K562 (cell line): Measurements from ENCODE around the gene ADGRD1. TPM values are rescaled to one million over a fixed set of nuclear protein-coding genes. Genes with fewer than 3 reads are reported as not detected.

Source experiments
- ATAC-seq: fragments of 200-7000 bp; cut with Tn5 transposase; 3 replicates; pipeline ENCODE4 v1.9.1; 2020; ENCODE audit warnings: moderate library complexity
- BruUV-seq: library from RNA; stranded (reverse); fragments of 400-500 nt; replicated peaks from 2 replicates; lab custom pipeline; 2021; lab: Mats Ljungman, UMichigan
- CTCF ChIA-PET: fragments of 300-600 bp; formaldehyde crosslinking; extraction: SDS; loops from one replicate; lab custom pipeline; 2021; ENCODE audit warnings: low intra/inter-chr PET ratio; lab: Yijun Ruan, JAX
- POLR2A ChIA-PET: fragments of 300-600, 350-650 bp; sonication (Branson Sonifier 250); formaldehyde crosslinking; extraction: SDS; loops from one replicate; lab custom pipeline; 2021; ENCODE audit warnings: antibody characterized with exemption, inconsistent platforms; lab: Yijun Ruan, JAX
- DNase-seq, 4 experiments: peaks; one replicate each; pipeline versions ENCODE4 v3.0.0 to v3.0.0-alpha.2; 2011 to 2018; ENCODE audit warnings: low spot score in 3 of 4, mixed read lengths in 3 of 4; ENCODE audit errors: extremely low read depth in 1 of 4
- FAIRE-seq: peaks from 2 replicates; lab custom pipeline; 2011; peaks lifted over from hg19 to GRCh38; lab: Jason Lieb, UNC
- H2AFZ ChIP-seq: 2 replicates; pipeline ENCODE4 v1.6.0; 2011; ENCODE audit warnings: low read depth, low read length, control low read depth, inconsistent platforms
- H3K27ac ChIP-seq: fragments of 200-600 bp; 3 replicates; pipeline ENCODE4 v1.8.0; 2011; ENCODE audit warnings: low read depth, mild to moderate bottlenecking, control low read depth, inconsistent platforms, low read length, moderate library complexity, mixed read lengths; ENCODE audit errors: extremely low read depth
- H3K27me3 ChIP-seq, 2 experiments: fragments of 300-600 bp in 1 of 2; 2 replicates in 1 of 2; 3 replicates in 1 of 2; pipeline versions ENCODE4 v1.6.0 to v1.8.0; 2011; ENCODE audit warnings: inconsistent platforms in 2 of 2, low read length in 2 of 2, mild to moderate bottlenecking in 1 of 2, mixed read lengths in 1 of 2, moderate library complexity in 1 of 2; ENCODE audit not compliant: control insufficient read depth in 2 of 2, insufficient read depth in 2 of 2
- H3K36me3 ChIP-seq: fragments of 300-600 bp; 3 replicates; pipeline ENCODE4 v1.8.0; 2011; ENCODE audit warnings: mild to moderate bottlenecking, low read length, inconsistent platforms; ENCODE audit not compliant: control insufficient read depth, insufficient read depth
- H3K4me1 ChIP-seq, 2 experiments: fragments of 200-600 bp in 1 of 2; replicated peaks in 1 of 2; 2 replicates in 1 of 2; 3 replicates in 1 of 2; pipeline versions ENCODE4 v1.5.1 to v1.8.0; 2011; ENCODE audit warnings: inconsistent platforms in 2 of 2, low read length in 2 of 2, mild to moderate bottlenecking in 1 of 2, mixed read lengths in 1 of 2, moderate library complexity in 1 of 2; ENCODE audit not compliant: control insufficient read depth in 2 of 2, insufficient read depth in 2 of 2
- H3K4me2 ChIP-seq: 2 replicates; pipeline ENCODE4 v1.6.1; 2011; ENCODE audit warnings: low read length, control low read depth, inconsistent platforms, mixed read lengths; ENCODE audit not compliant: insufficient read depth
- H3K4me3 ChIP-seq: fragments of 200-600 bp; sonication (generic), shearing (Covaris generic); 2 replicates; pipeline ENCODE4 v1.5.1; 2016; ENCODE audit warnings: control low read depth, inconsistent platforms
- H3K79me2 ChIP-seq: fragments of 200-600 bp; 3 replicates; pipeline ENCODE4 v1.8.0; 2011; ENCODE audit warnings: low read length, inconsistent platforms; ENCODE audit not compliant: control insufficient read depth, insufficient read depth
- H3K9ac ChIP-seq, 2 experiments: 2 replicates each; pipeline versions ENCODE4 v1.6.0 to v1.6.1; 2011; ENCODE audit warnings: low read depth in 2 of 2, low read length in 2 of 2, control low read depth in 1 of 2, inconsistent platforms in 1 of 2, mild to moderate bottlenecking in 1 of 2, mixed read lengths in 1 of 2; ENCODE audit not compliant: insufficient read depth in 1 of 2
- H3K9me1 ChIP-seq: one replicate; pipeline ENCODE4 v1.6.0; 2011; ENCODE audit warnings: inconsistent platforms, mild to moderate bottlenecking, low read length, moderate library complexity; ENCODE audit not compliant: control insufficient read depth, insufficient read depth
- H3K9me3 ChIP-seq: replicated peaks from 2 replicates; pipeline ENCODE4 v1.5.1; 2011; ENCODE audit warnings: low read depth, low read length, inconsistent platforms; ENCODE audit not compliant: control insufficient read depth, insufficient read depth
- H4K20me1 ChIP-seq: replicated peaks from 2 replicates; pipeline ENCODE4 v1.6.1; 2011; ENCODE audit warnings: low read length, inconsistent platforms, mixed read lengths; ENCODE audit not compliant: control insufficient read depth, insufficient read depth
- FOXA1 ChIP-seq: fragments of 450-650 bp; IDR thresholded peaks from 2 replicates; pipeline ENCODE4 v1.6.1; 2016; ENCODE audit warnings: mild to moderate bottlenecking, borderline replicate concordance
- HDAC6 ChIP-seq: IDR thresholded peaks from 2 replicates; pipeline ENCODE4 v1.6.1; 2012; ENCODE audit warnings: low read depth, mild to moderate bottlenecking, control low read depth, inconsistent platforms, low read length, moderate library complexity
- KLF6 ChIP-seq: fragments of 250-450 bp; sonication (Bioruptor Pico); IDR thresholded peaks from 2 replicates; pipeline ENCODE4 v1.4.0; 2020; ENCODE audit warnings: mild to moderate bottlenecking, moderate library complexity, borderline replicate concordance
- MYNN ChIP-seq, 2 experiments: sonication (generic); formaldehyde crosslinking in 1 of 2; IDR thresholded peaks; 2 replicates each; pipeline versions ENCODE4 v1.5.0 to v1.6.1; 2016 to 2020; ENCODE audit warnings: antibody characterized with exemption in 1 of 2, missing genetic modification reagents in 1 of 2
- NCOA2 ChIP-seq, 2 experiments: fragments of 450-650 bp; IDR thresholded peaks; 2 replicates each; pipeline ENCODE4 v1.6.1; 2018; ENCODE audit warnings: mild to moderate bottlenecking in 2 of 2, moderate library complexity in 1 of 2; ENCODE audit not compliant: partially characterized antibody in 2 of 2
- NCOR1 ChIP-seq: fragments of 450-650 bp; IDR thresholded peaks from 2 replicates; pipeline ENCODE4 v1.6.1; 2016; ENCODE audit warnings: mild to moderate bottlenecking, moderate library complexity
- RBM17 ChIP-seq: fragments of 200-400 bp; formaldehyde crosslinking; IDR thresholded peaks from 2 replicates; pipeline ENCODE4 v1.6.1; 2017; ENCODE audit warnings: low read depth, mild to moderate bottlenecking, low read length, borderline replicate concordance
- RBM39 ChIP-seq: fragments of 200-400 bp; formaldehyde crosslinking; optimal IDR thresholded peaks from 2 replicates; pipeline ENCODE3; 2018; ENCODE audit warnings: low read depth, low read length
- SRSF7 ChIP-seq: fragments of 200-400 bp; formaldehyde crosslinking; optimal IDR thresholded peaks from 2 replicates; pipeline ENCODE3; 2017; ENCODE audit warnings: mild to moderate bottlenecking, low read depth, low read length
- STAT5B ChIP-seq: fragments of 250-450 bp; sonication (Bioruptor Pico); IDR thresholded peaks from 2 replicates; pipeline ENCODE4 v1.8.0; 2021; ENCODE audit warnings: mild to moderate bottlenecking, inconsistent platforms
- ZNF696 ChIP-seq: fragments of 250-450 bp; sonication (Bioruptor Pico); conservative IDR thresholded peaks from 2 replicates; pipeline ENCODE4 v1.4.0; 2020; ENCODE audit warnings: mild to moderate bottlenecking, moderate library complexity
- WGBS: fragments of 100-300 bp; shearing (Covaris generic); methylation state at CpG from one replicate; pipeline ENCODE4 v1.1.6; 2016; ENCODE audit warnings: low coverage, mixed read lengths; ENCODE audit not compliant: insufficient coverage; ENCODE audit errors: missing lambda C conversion rate; 5-methylcytosine and 5-hydroxymethylcytosine counted together
- in situ Hi-C: fragments of 300-500 bp; cut with MboI; formaldehyde crosslinking; loops from 4 replicates; pipeline ENCODE4 v1.15.0; 2018; ENCODE audit warnings: inconsistent platforms, mixed read lengths
- intact Hi-C: fragments of 100-400 bp; cut with micrococcal nuclease; formaldehyde crosslinking; loops from 2 replicates; pipeline ENCODE4 v1.14.2; 2022
- polyA plus RNA-seq, 8 experiments: library from polyadenylated mRNA; depleted of rRNA in 4 of 8; stranded (reverse) in 5 of 8; unstranded in 3 of 8; fragments of >200 nt; fragmentation: Nextera tagmentation in 2 of 8; fragmentation: Illumina TruSeq in 1 of 8; extraction: Ambion mirVana in 2 of 8; extraction: Trizol in 1 of 8; gene quantifications; 2 replicates each; pipeline versions ENCODE4 v1.2.1 to v1.2.3, GENCODE V29; 2011 to 2014; ENCODE audit warnings: inconsistent platforms in 1 of 8, missing spikeins in 1 of 8
- total RNA-seq, 7 experiments: library from RNA; depleted of rRNA in 6 of 7; stranded (reverse); fragments of >200 nt in 6 of 7; fragmentation: Illumina TruSeq in 2 of 7; extraction: Trizol in 2 of 7; gene quantifications; 2 replicates each; pipeline versions ENCODE4 v1.2.1 to v1.2.3, GENCODE V29; 2011 to 2021; ENCODE audit warnings: low replicate concordance in 1 of 7
- TF ChIP-seq, protein P1 (sequence below): fragments of 450-650 bp; IDR thresholded peaks from 2 replicates; pipeline ENCODE4 v1.6.1; 2016
- TF ChIP-seq, protein P2 (sequence below): fragments of 450-650 bp; IDR thresholded peaks from 2 replicates; pipeline ENCODE4 v1.6.1; 2014; ENCODE audit warnings: low read depth, mild to moderate bottlenecking, moderate library complexity, borderline replicate concordance

The ADGRD1 gene
- total and polyA plus RNA-seq, 9 of the 15 experiments (the other 6 are each of a cell fraction or from before 2014, with no cell fraction given) = 1.7 to 11.7 (median 3.3) TPM

DNA sequence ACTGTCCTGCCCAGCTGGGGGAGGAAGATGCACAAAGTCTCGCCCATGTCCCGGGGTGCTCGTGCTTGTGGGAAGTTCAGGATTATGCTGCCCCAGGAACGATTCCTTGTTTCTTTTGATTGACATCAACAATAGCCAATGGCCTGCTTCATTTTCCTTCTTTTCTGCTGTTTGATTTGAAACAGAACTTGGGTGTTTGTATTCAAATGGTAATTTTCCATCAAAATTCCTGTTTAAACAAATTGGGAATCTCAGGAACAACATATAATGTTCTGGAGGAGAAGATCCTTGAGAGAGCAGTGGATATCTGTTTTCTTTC, 97.4 kb downstream of the ADGRD1 start:
- Histone ChIP-seq H3K36me3 (no peaks in the 10 kb centered on the region), H3K27me3 (peaks cover 29 to 71% of the 10 kb centered on the region in 2 experiments), H3K79me2 (no peaks in the 10 kb centered on the region), H3K9me1 (peaks cover 4% of the 10 kb centered on the region), H3K9ac (no peak overlapping the region), H4K20me1 (peaks cover 12% of the 10 kb centered on the region), H3K9me3 (no peaks in the 10 kb centered on the region), H3K27ac (no peak overlapping the region), H3K4me3 (no peak overlapping the region), H2AFZ (no peak overlapping the region), H3K4me2 (no peak overlapping the region), H3K4me1 (peaks cover 0 to 24% of the 10 kb centered on the region in 2 experiments; a peak in 2 of 5 replicates)
- in situ Hi-C loops = no loop called here
- BruUV-seq = no TSS peak
- DNase-seq (no peak), ATAC-seq (no peak), FAIRE-seq (no peak)
- POLR2A ChIA-PET = no interaction called here
- intact Hi-C loops = no loop called here
- 0% methylated on average over 4 of the region's 4 CpGs for WGBS
- TF ChIP-seq, protein P1, sequence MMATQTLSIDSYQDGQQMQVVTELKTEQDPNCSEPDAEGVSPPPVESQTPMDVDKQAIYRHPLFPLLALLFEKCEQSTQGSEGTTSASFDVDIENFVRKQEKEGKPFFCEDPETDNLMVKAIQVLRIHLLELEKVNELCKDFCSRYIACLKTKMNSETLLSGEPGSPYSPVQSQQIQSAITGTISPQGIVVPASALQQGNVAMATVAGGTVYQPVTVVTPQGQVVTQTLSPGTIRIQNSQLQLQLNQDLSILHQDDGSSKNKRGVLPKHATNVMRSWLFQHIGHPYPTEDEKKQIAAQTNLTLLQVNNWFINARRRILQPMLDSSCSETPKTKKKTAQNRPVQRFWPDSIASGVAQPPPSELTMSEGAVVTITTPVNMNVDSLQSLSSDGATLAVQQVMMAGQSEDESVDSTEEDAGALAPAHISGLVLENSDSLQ = peak; percentile 88
- no peak for TF ChIP-seq STAT5B (CRISPR knock-in tag)
- CTCF ChIA-PET = no interaction called here

DNA sequence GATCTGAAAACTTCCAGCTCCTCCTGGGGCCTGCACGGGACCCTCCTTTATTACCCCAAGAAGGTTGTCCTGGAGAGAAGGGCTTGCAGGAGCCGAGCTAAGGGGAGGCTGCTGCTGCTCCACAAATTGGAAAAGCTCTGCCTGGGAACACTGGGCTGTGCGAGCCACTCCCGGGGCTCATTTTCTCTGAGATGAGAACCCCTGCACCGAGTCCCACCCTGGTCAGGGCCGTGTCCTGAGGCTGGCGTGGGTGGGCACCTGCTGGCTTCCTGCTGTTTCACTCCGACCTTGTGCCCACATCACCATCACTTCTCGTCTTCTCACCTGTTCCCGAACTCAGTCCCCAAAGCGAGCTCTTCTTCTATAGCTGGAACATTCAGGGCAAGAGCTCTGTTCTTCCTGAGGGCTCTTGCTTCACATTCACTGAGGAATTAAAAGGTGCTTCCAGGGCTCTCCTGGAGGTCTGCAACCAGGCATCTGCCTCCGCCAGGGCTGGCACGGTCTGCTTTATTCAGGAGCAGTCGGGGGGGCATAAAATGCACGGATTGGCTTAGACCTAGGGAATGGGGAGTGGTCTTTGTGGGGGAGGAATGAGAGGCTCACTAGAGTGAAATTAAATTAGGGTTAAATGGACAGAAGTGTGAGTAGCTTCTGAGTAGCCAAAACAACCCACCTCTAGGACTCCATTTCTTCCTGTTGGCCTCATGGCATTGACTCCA, 98.5 kb downstream of the ADGRD1 start:
- H3K4me2 ChIP-seq = no peak overlapping the region
- DNase-seq (no peak), ATAC-seq (no peak), FAIRE-seq (no peak)
- CTCF ChIA-PET = no interaction called here
- no peak overlapping the region for H3K4me3 ChIP-seq
- no peaks in the 10 kb centered on the region for H3K36me3 ChIP-seq
- WGBS = 16% methylated on average over 15 of the region's 15 CpGs
- peaks cover 19% of the 10 kb centered on the region for H4K20me1 ChIP-seq
- H3K27ac ChIP-seq = no peak overlapping the region
- POLR2A ChIA-PET = interaction anchor here (1.2 kb wide), 1 partner anchor 94 kb away, joined by 3 read pairs; no protein-coding TSS in a partner anchor
- H2AFZ ChIP-seq = no peak overlapping the region
- H3K9me3 ChIP-seq = no peaks in the 10 kb centered on the region
- BruUV-seq = no TSS peak
- in situ Hi-C loops (no loop called here), intact Hi-C loops (no loop called here)
- H3K9ac ChIP-seq = no peak overlapping the region
- H3K9me1 ChIP-seq = peaks cover 4% of the 10 kb centered on the region
- no peaks in the 10 kb centered on the region for H3K79me2 ChIP-seq
- peaks cover 33 to 80% of the 10 kb centered on the region in 2 experiments for H3K27me3 ChIP-seq
- H3K4me1 ChIP-seq = peaks cover 0 to 21% of the 10 kb centered on the region in 2 experiments; a peak in 2 of 5 replicates
- TF ChIP-seq NCOR1 (no peak), SRSF7 (no peak), FOXA1 (no peak), RBM17 (no peak), MYNN (IDR thresholded peaks at IDR 0.05) (no peak), MYNN (CRISPR knock-in tag; IDR thresholded peaks at IDR 0.05) (no peak), NCOA2 (IDR thresholded peaks at IDR 0.05; ENCODE audit: partially characterized antibody in 2 of 2) (no peak), HDAC6 (no peak), KLF6 (CRISPR knock-in tag) (no peak), RBM39 (no peak), ZNF696 (CRISPR knock-in tag) (no peak)
- TF ChIP-seq, protein P2, sequence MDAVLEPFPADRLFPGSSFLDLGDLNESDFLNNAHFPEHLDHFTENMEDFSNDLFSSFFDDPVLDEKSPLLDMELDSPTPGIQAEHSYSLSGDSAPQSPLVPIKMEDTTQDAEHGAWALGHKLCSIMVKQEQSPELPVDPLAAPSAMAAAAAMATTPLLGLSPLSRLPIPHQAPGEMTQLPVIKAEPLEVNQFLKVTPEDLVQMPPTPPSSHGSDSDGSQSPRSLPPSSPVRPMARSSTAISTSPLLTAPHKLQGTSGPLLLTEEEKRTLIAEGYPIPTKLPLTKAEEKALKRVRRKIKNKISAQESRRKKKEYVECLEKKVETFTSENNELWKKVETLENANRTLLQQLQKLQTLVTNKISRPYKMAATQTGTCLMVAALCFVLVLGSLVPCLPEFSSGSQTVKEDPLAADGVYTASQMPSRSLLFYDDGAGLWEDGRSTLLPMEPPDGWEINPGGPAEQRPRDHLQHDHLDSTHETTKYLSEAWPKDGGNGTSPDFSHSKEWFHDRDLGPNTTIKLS = no peak
